Esophagus mucosa (tissue), 1 donor: Measurements from ENCODE around the gene LAMA2. TPM values are rescaled to one million over a fixed set of nuclear protein-coding genes. Genes with fewer than 3 reads are reported as not detected.

Experiments used
- ATAC-seq: fragments of 200-7000 bp; cut with Tn5 transposase; one replicate; pipeline ENCODE4 v1.9.1; 2020
- total RNA-seq: library from RNA; stranded (reverse); gene quantifications from one replicate; pipeline ENCODE4 v1.2.4, GENCODE V29; 2023
- donor health status: DM: yes; HTN: yes; CAD: no.

LAMA2 gene
- total RNA-seq, 1 donor from 2014 or later: 3.1 TPM

- no peak for ATAC-seq
Observed at GRCh38 chr6:129269076-129269475, 386.1 kb downstream of the LAMA2 start.

DNA sequence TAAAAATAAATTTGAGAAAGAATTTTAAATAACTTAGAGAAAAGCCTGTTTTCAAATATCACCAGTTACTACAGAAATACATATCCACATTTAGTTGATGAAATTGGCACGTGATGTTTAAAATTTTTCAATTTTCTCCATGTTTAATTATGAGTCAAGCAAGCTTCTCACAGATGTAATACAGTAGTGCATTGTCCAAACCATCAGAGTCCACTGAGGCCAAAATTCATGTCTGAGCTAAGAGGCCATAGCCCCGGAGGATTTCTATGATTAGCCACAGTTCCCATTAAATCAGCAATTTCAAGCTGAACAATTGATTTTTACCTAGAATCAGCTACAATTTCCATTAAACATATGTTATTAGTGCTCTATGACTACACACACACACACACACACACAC, 387.0 kb downstream of the LAMA2 start:
- no peak for ATAC-seq

GRCh38 chr6:129270450-129270849, 387.5 kb downstream of the LAMA2 start:
- no peak for ATAC-seq

DNA sequence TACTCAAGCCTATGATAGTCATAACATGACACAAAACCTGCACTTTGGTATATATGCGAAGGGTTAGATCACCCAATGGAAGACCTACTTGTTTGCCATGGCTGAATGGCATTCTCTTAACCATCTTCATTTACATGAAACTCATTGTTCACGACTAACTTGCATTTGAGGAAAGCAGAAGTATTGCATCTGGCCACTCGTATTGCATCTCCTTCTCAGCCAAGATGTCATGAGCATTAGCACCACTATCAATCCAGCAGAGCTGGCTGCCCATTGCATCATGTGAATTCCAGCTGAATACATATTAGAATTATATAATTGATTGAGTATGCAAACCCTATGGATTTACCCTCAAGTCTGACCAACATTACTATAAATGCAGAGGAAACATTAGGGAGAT, 390.2 kb downstream of the LAMA2 start:
- ATAC-seq: no peak

DNA sequence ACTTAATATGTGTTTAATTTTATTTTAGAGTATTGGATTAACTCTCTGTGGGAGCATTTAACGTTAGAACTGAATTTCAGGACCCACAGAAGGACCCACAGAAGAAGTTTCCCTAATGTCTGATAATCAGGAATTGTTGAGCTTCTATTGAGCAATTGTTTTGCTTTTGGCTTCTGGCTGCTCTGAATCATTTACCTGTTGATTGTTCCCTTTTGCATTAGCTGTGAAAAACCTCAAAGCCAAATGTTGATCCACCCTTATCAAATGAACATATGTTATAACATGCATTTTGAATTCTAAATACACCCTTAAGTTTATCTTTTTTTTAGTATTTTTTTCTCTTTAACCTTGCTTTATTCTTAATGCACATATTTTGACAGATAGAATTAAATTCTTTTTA, 393.5 kb downstream of the LAMA2 start:
- ATAC-seq: no peak

GRCh38 chr6:129276986-129277385, 394.0 kb downstream of the LAMA2 start:
- ATAC-seq: no peak

- peak; percentile 59 for ATAC-seq
Observed at GRCh38 chr6:129279343-129280292, 396.7 kb downstream of the LAMA2 start.

GRCh38 chr6:129280293-129280644, 397.3 kb downstream of the LAMA2 start:
- no peak for ATAC-seq

DNA sequence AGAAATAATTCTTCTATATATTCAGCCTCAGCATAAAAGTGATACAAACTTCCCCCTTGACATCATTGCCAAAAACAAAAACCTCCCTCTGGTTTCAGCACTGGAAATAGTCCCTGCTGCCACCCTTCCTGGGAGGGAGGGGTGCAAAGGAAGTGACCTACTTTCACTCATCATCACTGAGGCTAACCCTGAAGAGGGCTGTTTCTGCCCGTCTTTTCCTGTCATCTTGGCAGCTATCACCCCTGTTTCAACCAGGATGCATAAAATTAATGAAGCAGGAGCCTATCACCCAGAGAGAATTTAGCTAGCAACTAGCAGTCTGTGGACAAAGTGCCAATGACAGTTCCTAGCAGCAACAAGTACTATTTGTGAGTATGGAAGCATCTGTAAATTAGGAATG, 397.8 kb downstream of the LAMA2 start:
- no peak for ATAC-seq

DNA sequence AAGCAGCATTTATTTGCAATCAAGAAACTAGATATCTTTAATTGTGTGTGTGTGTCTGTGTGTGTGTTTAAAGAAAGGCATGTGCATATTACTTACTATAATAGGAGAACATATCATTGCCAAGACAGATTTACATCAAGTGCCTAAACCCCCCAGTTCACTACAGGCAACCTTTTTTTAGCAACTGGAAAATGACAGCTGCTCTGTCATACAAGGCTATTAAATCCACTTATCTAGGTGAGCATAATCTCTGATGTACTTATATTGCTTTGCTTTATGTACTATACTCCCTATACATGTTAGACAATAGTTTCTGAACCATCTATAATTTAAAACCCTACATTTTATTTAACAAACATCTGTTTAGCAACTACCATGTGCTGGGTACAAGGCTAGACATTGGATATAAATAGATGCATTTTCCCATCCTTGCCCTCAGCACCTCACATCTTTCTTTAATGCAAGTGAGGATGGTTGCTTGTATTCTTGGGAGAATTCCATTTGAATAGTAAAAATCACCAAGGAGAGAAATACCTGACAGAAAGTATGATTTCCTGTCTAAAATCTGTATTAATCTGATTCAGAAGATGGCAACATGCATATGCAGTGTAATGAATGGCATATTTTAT, 398.3 kb downstream of the LAMA2 start:
- no peak for ATAC-seq

GRCh38 chr6:129282019-129282418, 399.1 kb downstream of the LAMA2 start:
- no peak for ATAC-seq

GRCh38 chr6:129284225-129284624, 401.3 kb downstream of the LAMA2 start:
- no peak for ATAC-seq

DNA sequence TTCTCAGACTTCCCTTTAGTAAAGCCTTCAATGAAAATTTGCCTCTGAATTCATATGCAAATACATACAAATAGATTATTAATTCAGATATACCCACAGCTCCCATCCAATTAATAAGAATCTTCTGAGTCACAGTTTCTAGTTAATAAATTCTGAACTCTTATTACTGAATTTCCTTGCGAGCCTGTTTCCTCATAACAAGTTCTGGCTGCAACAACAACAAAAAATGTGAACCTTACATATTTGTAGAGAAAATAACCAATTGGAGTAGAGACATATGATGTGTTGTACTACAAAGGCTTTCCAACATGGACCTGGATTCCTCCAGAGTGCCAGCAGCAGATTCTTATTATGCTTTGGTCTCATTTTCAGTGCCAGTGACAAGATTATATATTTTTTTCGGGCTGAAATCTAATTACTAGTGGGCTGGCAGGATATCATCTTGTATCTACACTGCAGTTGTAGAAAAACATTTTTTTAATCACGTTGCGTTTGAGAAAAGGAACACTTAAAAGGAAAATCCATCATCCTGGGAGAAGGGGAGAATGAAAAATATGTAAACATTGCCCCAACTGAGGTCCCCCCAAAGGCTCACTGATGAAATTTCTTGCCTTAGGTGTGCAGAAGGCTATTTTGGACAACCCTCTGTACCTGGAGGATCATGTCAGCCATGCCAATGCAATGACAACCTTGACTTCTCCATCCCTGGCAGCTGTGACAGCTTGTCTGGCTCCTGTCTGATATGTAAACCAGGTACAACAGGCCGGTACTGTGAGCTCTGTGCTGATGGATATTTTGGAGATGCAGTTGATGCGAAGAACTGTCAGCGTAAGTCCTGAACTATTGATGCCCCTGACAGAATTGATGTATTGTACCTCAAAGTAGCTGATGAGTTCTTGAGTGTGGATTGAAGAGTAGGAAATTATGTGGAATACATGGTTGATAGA, 404.6 kb downstream of the LAMA2 start:
- no peak for ATAC-seq

DNA sequence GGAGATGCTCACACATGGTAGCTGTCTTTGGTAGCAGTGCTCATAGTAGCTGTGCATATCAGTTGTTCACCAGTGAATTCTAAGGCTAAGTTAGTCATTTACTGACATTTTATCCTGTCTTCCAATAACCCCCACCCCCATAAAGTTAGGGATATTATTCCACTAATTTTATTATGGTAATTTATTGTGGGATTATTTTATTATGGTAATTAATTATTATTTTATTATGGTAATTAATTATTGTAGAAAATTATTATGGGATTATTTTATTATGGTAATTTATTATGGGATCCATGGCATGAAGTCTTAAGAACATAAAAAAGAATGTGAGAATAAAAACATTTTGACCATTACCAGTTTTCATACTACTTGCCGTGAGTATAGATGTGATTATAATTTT, 406.5 kb downstream of the LAMA2 start:
- no peak for ATAC-seq

DNA sequence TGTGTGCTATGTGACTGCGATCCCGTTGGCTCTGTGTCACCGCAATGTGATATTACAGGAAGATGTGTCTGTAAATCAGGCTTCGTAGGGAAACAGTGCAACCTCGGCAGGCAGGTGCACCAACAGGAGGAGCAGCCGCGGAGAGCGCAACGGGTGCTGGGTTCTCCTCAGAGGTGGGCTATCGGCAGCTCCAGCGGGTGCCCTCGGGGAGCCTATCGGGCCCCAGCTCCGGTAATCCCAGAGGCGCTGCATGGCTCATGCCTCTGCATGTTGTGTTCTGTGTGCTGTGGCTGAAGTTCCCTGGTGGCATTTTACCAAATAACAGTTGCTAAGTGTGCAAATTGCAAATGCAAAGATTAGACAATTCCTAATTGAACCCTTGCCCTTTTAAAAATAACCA, 409.9 kb downstream of the LAMA2 start:
- ATAC-seq: no peak

DNA sequence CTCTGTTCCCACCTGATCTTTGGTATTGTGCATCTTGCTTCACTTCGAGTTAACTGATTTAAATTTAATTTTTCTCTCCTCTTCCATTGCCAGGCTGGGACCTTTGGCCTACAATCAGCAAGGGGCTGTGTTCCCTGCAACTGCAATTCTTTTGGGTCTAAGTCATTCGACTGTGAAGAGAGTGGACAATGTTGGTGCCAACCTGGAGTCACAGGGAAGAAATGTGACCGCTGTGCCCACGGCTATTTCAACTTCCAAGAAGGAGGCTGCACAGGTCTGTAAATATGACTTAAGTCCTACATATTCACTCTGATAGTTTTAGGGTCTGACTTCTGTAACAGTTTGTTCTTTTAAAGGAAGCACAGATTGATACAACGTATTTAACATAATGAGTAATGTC, 414.7 kb downstream of the LAMA2 start:
- ATAC-seq: no peak

- no peak for ATAC-seq
Observed at GRCh38 chr6:129302671-129303070, 419.7 kb downstream of the LAMA2 start.

DNA sequence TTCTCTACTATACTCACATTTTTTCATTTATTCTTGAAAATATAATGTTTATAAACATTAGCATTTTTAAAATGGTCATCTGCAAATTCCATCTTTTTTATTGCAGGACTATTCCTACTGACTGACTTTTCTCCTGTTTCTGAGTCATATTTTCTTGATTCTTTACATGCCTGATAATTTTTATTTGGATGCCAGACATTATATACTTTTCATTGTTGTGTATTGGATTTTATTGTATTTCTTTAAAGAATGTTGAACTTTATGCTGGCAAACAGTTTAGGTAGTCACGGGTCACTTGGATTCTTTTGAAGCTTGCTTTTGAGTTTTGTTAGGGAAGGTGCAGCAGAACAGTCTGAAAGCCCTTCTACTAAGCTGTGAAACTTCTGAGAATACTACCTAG, 423.9 kb downstream of the LAMA2 start:
- ATAC-seq: no peak

- no peak for ATAC-seq
Observed at GRCh38 chr6:129307845-129308244, 424.9 kb downstream of the LAMA2 start.

DNA sequence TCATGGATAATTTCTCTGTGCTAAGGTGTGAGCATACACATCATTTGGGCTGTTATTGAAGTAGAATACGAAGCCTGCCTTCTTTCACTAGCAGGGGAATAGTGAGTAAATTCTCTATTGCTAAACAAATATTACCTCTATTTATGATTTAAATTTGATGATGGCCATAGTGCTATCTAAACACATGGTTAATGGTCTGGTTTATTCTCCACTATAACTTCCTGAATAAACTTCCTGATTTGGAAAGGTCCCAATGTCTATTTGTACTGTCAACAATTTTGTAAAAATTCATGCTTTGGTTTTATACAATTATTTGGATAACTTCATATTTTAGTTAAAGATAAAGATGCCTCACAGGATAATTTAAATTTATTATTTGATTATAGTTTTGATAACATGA, 426.2 kb downstream of the LAMA2 start:
- no peak for ATAC-seq

DNA sequence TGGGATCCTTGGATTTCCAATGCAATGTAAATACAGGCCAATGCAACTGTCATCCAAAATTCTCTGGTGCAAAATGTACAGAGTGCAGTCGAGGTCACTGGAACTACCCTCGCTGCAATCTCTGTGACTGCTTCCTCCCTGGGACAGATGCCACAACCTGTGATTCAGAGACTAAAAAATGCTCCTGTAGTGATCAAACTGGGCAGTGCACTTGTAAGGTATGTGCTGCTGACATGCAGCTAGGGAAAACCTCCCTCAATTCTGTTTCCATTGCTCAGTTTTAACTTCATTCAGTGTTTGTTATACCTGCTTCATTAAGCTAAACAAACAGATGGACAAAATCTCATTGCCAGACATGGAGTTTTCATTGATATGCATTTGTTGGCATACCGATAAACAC, 429.9 kb downstream of the LAMA2 start:
- peak; percentile 71 for ATAC-seq

GRCh38 chr6:129314575-129314974, 431.6 kb downstream of the LAMA2 start:
- no peak for ATAC-seq
